GM12878 (cell line): ENCODE results near the gene STAG1. TPM values are rescaled to one million over a fixed set of nuclear protein-coding genes. Genes with fewer than 3 reads are reported as not detected.

Experiments used
- ATAC-seq: fragments of 200-7000 bp; cut with Tn5 transposase; 3 replicates; pipeline ENCODE4 v1.9.1; 2020; ENCODE audit warnings: mild to moderate bottlenecking, moderate library complexity
- BruUV-seq: library from RNA; stranded (reverse); fragments of 400-500 nt; replicated peaks from 2 replicates; lab custom pipeline; 2021; lab: Mats Ljungman, UMichigan
- CTCF ChIA-PET: fragments of 300-600 bp; sonication (Branson Sonifier 250); formaldehyde crosslinking; extraction: SDS; loops from one replicate; lab custom pipeline; 2021; ENCODE audit warnings: inconsistent platforms; lab: Yijun Ruan, JAX
- POLR2A ChIA-PET: fragments of 350-600 bp; formaldehyde crosslinking; extraction: SDS; loops from one replicate; lab custom pipeline; 2021; ENCODE audit warnings: inconsistent platforms; lab: Charles Lee
- RAD21 ChIA-PET: fragments of 300-600 bp; sonication (Branson Sonifier 250); formaldehyde crosslinking; loops from one replicate; lab custom pipeline; 2023; ENCODE audit warnings: antibody characterized with exemption; ENCODE audit not compliant: unreplicated experiment; lab: Charles Lee
- SMC1A ChIA-PET: fragments of 300-600 bp; sonication (Branson Sonifier 250); formaldehyde crosslinking; loops from one replicate; lab custom pipeline; 2023; ENCODE audit not compliant: unreplicated experiment, uncharacterized antibody; lab: Charles Lee
- DNase-seq: peaks from one replicate; pipeline ENCODE4 v3.0.0-alpha.2; 2011; ENCODE audit warnings: low read depth, low spot score
- FAIRE-seq: peaks from 3 replicates; lab custom pipeline; 2011; peaks lifted over from hg19 to GRCh38; lab: Jason Lieb, UNC
- H2AFZ ChIP-seq: 2 replicates; pipeline ENCODE4 v1.6.0; 2011; ENCODE audit warnings: low read depth, low read length, control low read depth; ENCODE audit not compliant: control insufficient read depth
- H3K27ac ChIP-seq: 2 replicates; pipeline ENCODE4 v1.5.1; 2011; ENCODE audit warnings: control low read depth; ENCODE audit not compliant: control insufficient read depth, insufficient read depth
- H3K27me3 ChIP-seq, 2 experiments: replicated peaks in 1 of 2; 2 replicates each; pipeline versions ENCODE4 v1.6.0 to v1.6.1; 2011; ENCODE audit warnings: low read length in 1 of 2; ENCODE audit not compliant: control insufficient read depth in 2 of 2, insufficient read depth in 2 of 2
- H3K36me3 ChIP-seq, 2 experiments: 2 replicates each; pipeline ENCODE4 v1.5.1; 2011; ENCODE audit warnings: low read length in 1 of 2; ENCODE audit not compliant: control insufficient read depth in 2 of 2, insufficient read depth in 2 of 2
- H3K4me1 ChIP-seq: 2 replicates; pipeline ENCODE4 v1.6.1; 2011; ENCODE audit warnings: mild to moderate bottlenecking, low read length, moderate library complexity, mixed read lengths; ENCODE audit not compliant: control insufficient read depth, insufficient read depth
- H3K4me2 ChIP-seq: 2 replicates; pipeline ENCODE4 v1.6.0; 2011; ENCODE audit warnings: control low read depth; ENCODE audit not compliant: control insufficient read depth, insufficient read depth
- H3K4me3 ChIP-seq: fragments of 200-600 bp; sonication (generic); 2 replicates; pipeline ENCODE4 v1.5.1; 2016
- H3K79me2 ChIP-seq: 2 replicates; pipeline ENCODE4 v1.6.0; 2011; ENCODE audit warnings: low read length; ENCODE audit not compliant: control insufficient read depth, insufficient read depth
- H3K9ac ChIP-seq: 2 replicates; pipeline ENCODE4 v1.8.0; 2011; ENCODE audit warnings: low read length, control low read depth, mixed read lengths; ENCODE audit not compliant: control insufficient read depth, insufficient read depth
- H3K9me3 ChIP-seq: replicated peaks from 3 replicates; pipeline ENCODE4 v1.5.1; 2011; ENCODE audit warnings: mild to moderate bottlenecking, low read length; ENCODE audit not compliant: control insufficient read depth, insufficient read depth
- H4K20me1 ChIP-seq: 2 replicates; pipeline ENCODE4 v1.6.0; 2011; ENCODE audit not compliant: control insufficient read depth, insufficient read depth
- CHD4 ChIP-seq: fragments of 200-600 bp; sonication (generic); IDR thresholded peaks from 2 replicates; pipeline ENCODE4 v1.6.1; 2016; ENCODE audit warnings: mild to moderate bottlenecking
- NFYB ChIP-seq: IDR thresholded peaks from 2 replicates; pipeline ENCODE4 v1.6.1; 2011; ENCODE audit warnings: low read depth, mild to moderate bottlenecking, low read length, improper control_type of control experiment, moderate library complexity; ENCODE audit not compliant: insufficient read depth
- NKRF ChIP-seq: fragments of 450-650 bp; conservative IDR thresholded peaks from 2 replicates; pipeline ENCODE4 v1.6.1; 2017; ENCODE audit warnings: mild to moderate bottlenecking, moderate library complexity
- USF1 ChIP-seq: IDR thresholded peaks from 2 replicates; pipeline ENCODE4 v1.6.1; 2011; ENCODE audit warnings: borderline replicate concordance, low read depth, mild to moderate bottlenecking, moderate library complexity, mixed read lengths, low read length; ENCODE audit not compliant: insufficient read depth; ENCODE audit errors: extremely low read length
- WGBS: methylation state at CpG from one replicate; pipeline ENCODE4 v1.1.6; 2016; ENCODE audit warnings: low lambda C conversion rate; ENCODE audit not compliant: insufficient replicate concordance, insufficient coverage; ENCODE audit errors: missing lambda C conversion rate; 5-methylcytosine and 5-hydroxymethylcytosine counted together
- in situ Hi-C: fragments of 300-500 bp; cut with MboI; formaldehyde crosslinking; loops from 9 replicates; pipeline ENCODE4 v1.14.3; 2018; ENCODE audit warnings: mixed read lengths
- intact Hi-C: fragments of 100-400 bp; cut with micrococcal nuclease; formaldehyde crosslinking; loops from one replicate; pipeline ENCODE4 v1.14.2; 2022; ENCODE audit not compliant: unreplicated experiment
- polyA plus RNA-seq, 11 experiments: library from polyadenylated mRNA; depleted of rRNA in 4 of 11; unstranded in 6 of 11; stranded (reverse) in 5 of 11; fragments of >200 nt; fragmentation: Nextera tagmentation in 4 of 11; fragmentation: Illumina TruSeq in 1 of 11; extraction: Ambion mirVana in 4 of 11; extraction: Trizol in 1 of 11; gene quantifications; 1 replicate in 1 of 11; 2 replicates in 10 of 11; pipeline versions ENCODE4 v1.2.1 to v1.2.3, GENCODE V29; 2011 to 2016; ENCODE audit warnings: inconsistent platforms in 2 of 11, missing spikeins in 2 of 11, low read depth in 1 of 11
- total RNA-seq, 4 experiments: library from RNA; depleted of rRNA in 3 of 4; stranded (reverse); fragments of >200 nt in 3 of 4; fragmentation: Illumina TruSeq in 1 of 4; extraction: Trizol in 1 of 4; gene quantifications; 2 replicates each; pipeline versions ENCODE4 v1.2.1 to v1.2.3, GENCODE V29; 2013 to 2021
- TF ChIP-seq, protein P1 (sequence below): fragments of 450-650 bp; IDR thresholded peaks from 2 replicates; pipeline ENCODE4 v1.6.1; 2016; ENCODE audit warnings: mild to moderate bottlenecking

The STAG1 gene
- total and polyA plus RNA-seq, 10 of the 15 experiments (the other 5 are each of a cell fraction or from before 2014, with no cell fraction given): 4.4 to 30.1 (median 20.2) TPM

DNA sequence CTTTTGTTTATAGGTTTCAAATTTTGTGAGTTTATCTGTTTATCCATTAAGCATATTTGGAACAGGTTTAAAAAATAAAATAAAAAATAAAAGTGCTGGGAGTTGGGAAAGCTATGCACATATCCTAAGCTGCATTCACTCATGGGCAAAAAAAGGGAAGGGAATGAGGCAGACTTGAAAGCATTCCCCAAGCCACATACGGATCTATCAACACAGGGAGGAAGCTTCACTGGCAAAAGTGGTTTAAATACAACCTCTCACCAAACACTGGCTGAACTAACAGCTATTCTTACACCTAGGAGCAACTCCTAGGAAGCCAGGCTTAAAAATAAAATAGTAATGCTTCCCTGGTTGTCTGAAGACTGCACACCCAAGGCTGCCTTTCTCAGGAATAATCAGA is 400.8 kb downstream of the STAG1 start:
- CTCF ChIA-PET: interaction anchor here (0.9 to 3.2 kb wide), 16 partner anchors 8 to 662 kb away, joined by 3 to 14 read pairs (median 5); partner anchors contain the start of gene STAG1
- Histone ChIP-seq H3K4me2 (no peak overlapping the region), H3K36me3 (0 out of 4 replicates have a peak, but pooled peaks cover 0 to 5% of the 10 kb centered on the region in 2 experiments), H3K4me1 (peaks cover 6% of the 10 kb centered on the region; the same call in 1 of the 2 replicates), H3K4me3 (no peak overlapping the region), H3K27me3 (no peaks in the 10 kb centered on the region), H2AFZ (no peak overlapping the region), H4K20me1 (no peaks in the 10 kb centered on the region), H3K79me2 (no peaks in the 10 kb centered on the region), H3K27ac (no peak overlapping the region), H3K9me3 (no peaks in the 10 kb centered on the region; the same call in 2 of the 3 replicates), H3K9ac (no peak overlapping the region)
- intact Hi-C loops (no loop called here), in situ Hi-C loops (no loop called here)
- SMC1A ChIA-PET: interaction anchor here (0.8 to 2.1 kb wide), 4 partner anchors 14 to 663 kb away, joined by 3 to 8 read pairs (median 3); partner anchors contain the start of genes PCCB and STAG1
- no peak for FAIRE-seq
- POLR2A ChIA-PET: interaction anchor here (0.8 kb wide), 1 partner anchor 402 kb away, joined by 5 read pairs; the partner anchor contains the start of gene STAG1
- RAD21 ChIA-PET: interaction anchor here (1.0 to 1.1 kb wide), 2 partner anchors 277 to 401 kb away, joined by 3 to 5 read pairs; partner anchors contain the start of gene STAG1
- 100% methylated on average over 1 of the region's 1 CpG for WGBS
- BruUV-seq: no TSS peak
- ATAC-seq: no peak
- TF ChIP-seq, protein P1, sequence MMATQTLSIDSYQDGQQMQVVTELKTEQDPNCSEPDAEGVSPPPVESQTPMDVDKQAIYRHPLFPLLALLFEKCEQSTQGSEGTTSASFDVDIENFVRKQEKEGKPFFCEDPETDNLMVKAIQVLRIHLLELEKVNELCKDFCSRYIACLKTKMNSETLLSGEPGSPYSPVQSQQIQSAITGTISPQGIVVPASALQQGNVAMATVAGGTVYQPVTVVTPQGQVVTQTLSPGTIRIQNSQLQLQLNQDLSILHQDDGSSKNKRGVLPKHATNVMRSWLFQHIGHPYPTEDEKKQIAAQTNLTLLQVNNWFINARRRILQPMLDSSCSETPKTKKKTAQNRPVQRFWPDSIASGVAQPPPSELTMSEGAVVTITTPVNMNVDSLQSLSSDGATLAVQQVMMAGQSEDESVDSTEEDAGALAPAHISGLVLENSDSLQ: no peak
- no peak for TF ChIP-seq USF1
- TF ChIP-seq NKRF: no peak
- no peak for TF ChIP-seq NFYB
- TF ChIP-seq CHD4: no peak
- DNase-seq: no peak
